RPMI7951 (cell line): ENCODE results near the gene PRKCA. TPM values are rescaled to one million over a fixed set of nuclear protein-coding genes. Genes with fewer than 3 reads are reported as not detected.
"Not testable (repeated sequence)": the region's sequence is repeated elsewhere in the genome, so short reads cannot be mapped to it uniquely, and the experiment has no call there.

Experiments used
- DNase-seq: peaks from one replicate; pipeline ENCODE4 v3.0.0-alpha.2; 2012; ENCODE audit warnings: low read depth
- total RNA-seq: library from RNA; depleted of rRNA; stranded (reverse); fragments of >200 nt; shearing (Covaris generic); gene quantifications from 2 replicates; pipeline ENCODE4 v1.2.3, GENCODE V29; 2014

PRKCA gene
- total RNA-seq, 1 experiment from 2014 or later: 11.9 TPM

DNA sequence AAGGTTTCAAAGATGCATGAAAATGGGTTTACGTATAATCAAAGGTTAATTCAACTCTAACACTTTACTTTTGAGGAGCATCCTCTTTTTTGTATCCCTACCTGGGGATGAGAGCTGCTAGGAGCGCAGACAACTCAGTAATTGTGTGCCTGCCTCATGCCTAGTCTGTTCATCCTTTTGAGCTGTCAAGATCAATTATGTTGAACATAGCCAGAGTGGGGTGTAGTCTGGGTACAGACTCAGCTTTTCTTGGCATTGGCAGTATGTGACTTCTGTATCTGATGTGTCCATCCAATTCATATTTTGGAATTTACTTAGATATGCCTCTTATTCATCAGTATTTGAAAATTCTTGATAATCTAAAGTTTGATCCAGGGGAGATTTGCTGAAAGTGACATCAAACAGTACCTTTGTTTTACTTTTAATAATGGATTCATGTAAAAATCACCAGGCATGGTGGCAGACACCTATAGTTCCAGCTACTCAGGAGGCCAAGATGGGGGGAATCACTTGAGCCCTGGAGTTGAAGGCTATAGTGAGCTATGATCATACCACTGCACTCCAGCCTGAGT, 24.1 kb downstream of the PRKCA start:
- no peak for DNase-seq

DNA sequence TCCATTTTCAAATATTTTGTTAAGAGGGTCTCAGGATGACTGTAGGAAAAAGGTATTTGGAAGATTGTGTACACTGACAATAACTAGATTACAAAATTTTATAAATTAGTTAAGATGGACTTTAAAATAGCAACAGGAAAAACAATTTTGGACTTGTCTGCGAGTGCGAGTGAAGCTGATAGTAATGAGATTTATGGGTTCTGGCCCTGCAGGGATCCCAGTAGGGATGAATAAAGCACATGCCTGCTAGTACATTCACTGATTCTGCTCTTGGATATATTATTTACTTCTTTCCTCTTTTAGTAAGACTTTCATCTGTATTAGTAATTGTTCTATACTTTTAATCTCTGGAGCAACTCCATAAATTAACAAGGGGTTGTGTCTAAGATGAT, 28.2 kb downstream of the PRKCA start:
- no peak for DNase-seq

DNA sequence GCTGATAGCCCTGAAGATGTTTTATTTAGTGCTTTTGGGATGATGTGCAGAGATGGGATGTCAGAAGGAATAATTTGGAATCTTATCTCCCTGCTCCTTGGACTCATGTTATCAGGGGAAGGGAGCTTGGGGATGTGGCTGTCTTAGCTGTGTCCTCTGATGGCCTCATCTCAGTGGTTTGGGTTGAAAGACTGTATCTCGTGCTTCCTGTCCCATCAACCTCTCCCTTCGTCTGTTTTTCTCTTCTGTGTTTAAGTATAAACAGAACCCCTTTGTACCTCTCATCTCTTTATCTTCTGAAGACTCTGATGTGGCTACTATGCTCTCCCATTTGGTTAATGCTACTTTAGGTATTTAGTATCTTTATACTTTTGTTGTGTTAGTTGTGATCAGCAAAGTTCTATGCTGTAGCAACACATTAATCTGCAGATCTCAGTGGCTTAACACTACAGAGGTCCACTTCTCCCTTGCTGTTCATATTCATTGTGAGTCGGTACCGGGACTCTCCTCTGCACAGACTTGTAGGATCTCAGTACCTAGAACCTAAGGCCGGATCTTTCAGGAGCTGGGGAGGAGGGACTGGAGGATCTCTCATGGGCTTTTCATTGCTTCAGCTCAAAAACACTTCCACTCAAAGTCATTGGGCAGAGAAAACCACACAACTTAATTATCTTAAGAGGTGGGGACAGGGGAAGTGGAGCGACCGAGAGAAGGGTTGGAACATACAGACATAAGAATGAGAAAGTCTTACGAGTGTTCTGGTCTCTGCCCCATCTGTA, 28.8 kb downstream of the PRKCA start:
- no peak for DNase-seq

DNA sequence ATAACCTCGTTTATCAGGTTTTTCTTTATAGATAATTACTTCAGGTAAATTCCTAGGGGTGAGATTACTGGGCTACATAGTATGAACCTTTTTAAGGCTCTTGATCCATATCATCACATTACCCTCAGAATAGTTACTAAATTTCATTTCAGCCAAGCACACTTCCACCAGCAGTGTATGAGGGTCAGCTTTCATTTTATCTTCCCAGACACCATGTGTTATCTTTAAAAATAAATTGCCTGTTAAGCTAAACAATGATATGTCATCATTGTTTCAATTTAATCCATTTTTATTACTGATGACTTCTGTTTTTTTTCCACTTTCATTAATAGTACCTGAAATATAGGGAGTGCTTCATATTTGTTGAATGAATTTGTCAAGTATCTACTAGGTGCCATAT, 33.4 kb downstream of the PRKCA start:
- DNase-seq: no peak

DNA sequence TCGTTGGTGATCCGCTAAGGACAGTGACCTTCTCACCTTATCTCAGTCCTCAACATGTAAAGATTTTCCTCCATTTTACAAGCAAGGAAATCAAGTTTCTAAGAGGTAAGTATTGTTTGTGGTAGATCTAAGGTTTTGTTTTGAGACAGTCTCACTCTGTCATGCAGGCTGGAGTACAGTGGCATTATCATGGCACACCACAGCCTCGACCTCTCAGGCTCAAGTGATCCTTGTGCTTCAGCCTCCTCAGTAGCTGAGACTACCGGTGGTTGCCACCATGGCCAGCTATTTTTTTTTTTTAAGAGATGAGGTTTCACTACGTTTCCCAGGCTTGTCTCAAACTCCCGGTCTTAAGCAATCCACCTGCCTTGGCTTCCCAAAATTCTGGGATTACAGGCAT, 34.9 kb downstream of the PRKCA start:
- no peak for DNase-seq

DNA sequence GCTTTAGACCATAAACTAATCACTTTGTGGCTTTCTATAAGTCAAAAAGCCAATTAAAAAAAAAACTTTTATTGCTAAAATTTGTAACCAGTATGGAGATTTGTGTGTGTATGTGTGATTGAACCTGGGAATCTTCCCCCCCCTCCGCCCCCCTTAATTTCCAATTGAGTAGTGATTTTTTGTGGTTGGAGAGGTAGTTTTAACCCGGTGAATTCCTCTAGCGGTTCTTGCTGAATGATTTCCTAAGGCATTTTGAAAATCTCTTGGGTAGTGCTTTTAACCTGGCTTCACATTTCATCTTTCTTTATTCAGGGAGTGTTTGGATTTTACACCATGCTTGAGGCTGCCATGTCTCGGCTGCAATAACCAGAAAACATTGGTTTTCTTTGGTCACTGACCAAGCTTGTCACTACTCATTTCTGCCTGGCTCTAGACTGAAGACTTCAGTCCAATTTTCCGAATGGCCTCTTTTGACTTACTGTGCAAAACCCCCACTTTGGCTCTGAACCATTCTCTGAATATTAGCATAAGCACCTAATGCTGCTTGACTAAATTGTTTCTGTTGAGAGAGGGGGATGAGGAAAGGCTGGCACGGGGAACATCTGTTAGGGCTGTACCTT, 35.6 kb downstream of the PRKCA start:
- DNase-seq: no peak

DNA sequence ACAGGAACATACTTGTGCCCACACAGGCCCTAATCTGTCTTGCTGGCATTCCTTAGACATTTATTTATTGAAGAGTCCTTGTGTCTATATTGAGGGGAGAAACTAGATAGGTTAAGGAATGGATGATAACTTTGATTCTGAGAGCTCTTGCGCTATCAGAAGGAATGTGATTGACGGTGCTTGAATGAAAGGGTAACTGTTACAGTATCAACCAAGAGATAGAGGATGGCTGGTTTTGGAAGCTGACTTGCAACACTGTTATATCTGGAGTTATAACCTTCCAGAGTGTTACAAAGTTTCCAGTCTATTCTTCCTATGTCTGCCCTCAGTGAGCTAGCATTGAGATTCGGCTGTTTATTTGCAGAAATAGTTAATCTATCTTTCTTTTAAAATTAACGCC, 36.5 kb downstream of the PRKCA start:
- no peak for DNase-seq

DNA sequence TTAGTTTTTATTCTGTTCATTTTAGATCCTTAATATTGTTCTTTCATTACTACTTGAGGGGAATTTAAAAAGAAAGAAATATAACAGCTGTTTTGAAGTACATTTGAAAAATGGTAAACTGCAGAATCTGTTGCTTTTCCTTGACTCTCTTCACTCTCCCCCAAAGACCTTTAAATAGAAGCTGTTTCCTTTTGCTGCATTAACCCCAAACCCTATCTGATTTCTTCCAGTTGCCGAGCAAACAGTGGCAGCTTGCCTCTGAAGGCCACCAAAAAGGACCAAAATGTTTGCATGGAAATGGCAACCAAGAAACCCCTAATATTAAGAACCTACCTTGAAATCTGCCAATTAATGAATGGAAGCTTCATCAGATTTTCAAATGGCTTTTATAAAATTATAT, 37.1 kb downstream of the PRKCA start:
- no peak for DNase-seq

DNA sequence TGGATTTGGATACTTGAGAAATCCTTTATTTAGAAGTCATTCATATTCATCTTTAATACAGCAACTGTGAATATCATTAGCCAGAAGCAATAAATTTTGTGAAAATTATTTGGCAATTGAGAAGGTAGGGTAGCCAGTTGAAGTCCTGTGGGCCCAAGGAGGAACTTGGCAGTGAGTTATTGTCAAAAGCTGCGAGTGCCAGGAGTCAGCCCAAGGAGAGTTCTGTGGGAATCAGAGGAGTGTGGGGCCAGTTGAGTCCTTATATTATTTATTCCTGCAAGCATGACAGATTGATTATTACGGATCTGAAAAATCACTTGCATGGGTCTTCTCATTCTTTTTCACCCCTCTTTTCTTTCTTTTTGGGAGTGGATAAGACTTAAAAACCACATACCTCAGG, 38.3 kb downstream of the PRKCA start:
- DNase-seq: no peak

DNA sequence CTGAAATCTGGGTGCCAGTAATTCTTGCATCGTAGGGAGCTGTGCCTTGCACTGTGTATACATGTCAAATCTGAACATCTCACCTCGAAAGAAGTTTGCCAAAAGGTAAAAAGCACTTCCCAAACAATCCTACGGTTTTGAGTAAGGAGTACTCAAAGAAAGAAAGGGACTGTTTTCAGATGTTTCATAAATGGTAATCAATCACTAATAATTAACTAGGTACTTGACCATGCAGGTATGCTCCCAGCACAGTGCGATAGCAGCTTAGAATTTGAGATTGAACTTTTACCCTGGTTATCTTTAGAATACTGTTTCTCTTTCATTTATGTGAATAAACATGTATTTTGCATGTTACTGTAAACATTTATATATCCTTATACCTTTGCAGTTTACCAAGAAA, 39.0 kb downstream of the PRKCA start:
- DNase-seq: no peak

DNA sequence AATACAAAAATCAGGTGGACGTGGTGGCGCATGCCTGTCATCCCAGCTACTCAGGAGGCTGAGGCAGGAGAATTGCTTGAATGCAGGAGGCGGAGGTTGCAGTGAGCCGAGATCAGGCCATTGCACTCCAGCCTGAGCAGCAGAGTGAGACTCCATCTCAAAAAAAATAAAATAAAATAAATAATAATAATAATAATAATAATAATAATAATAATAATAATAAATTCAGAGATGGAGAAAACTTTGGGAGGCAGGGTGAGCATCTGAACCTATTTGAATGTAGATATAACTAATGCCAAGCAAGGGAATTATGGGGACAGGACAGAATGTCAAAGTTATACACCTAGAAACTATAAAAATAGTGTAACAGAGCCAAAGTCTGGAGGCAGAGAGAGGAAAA, 39.9 kb downstream of the PRKCA start:
- DNase-seq: not testable (repeated sequence)

DNA sequence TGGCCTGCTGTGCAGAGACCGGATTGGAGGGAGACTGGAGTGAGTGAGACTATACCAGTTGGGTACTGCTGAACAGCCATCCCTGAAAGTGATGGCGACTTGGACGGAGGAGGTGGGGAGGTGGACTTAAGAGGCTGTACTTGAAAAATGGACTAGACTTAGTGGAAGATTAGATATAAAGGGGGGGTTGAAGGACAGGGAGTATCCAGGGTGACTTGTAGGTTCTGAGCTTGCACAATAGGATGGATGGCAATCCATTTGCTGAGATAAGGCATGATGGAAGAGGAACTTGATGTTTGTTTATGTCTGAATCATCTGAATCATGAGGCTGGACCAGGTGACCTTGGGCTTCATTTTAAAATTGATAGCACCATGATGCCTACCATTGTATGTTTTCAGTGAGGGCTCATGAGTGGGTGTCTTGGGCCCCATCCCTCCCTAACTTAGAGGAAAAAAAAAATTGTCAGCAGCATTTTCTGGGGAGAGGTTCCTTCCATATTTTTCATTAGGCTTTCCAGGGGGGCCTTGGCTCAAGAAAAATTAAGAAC, 41.2 kb downstream of the PRKCA start:
- DNase-seq: no peak

DNA sequence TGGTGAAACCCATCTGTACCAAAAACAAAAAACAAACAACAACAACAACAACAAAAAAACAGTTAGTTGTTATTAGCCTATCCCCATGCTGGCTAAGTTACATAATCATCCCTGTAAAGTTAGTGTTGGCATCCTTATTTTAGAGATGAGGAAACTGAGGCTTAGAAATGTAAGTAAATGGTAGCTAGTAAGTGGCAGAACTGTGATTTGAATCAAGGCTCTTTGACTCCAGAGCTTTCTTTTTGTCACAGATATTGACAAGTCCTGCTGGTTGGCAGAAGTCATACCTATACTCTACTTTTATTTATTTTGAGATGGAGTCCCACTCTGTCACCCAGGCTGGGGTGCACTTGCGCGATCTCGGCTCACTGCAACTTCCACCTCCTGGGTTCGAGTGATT, 42.1 kb downstream of the PRKCA start:
- no peak for DNase-seq

DNA sequence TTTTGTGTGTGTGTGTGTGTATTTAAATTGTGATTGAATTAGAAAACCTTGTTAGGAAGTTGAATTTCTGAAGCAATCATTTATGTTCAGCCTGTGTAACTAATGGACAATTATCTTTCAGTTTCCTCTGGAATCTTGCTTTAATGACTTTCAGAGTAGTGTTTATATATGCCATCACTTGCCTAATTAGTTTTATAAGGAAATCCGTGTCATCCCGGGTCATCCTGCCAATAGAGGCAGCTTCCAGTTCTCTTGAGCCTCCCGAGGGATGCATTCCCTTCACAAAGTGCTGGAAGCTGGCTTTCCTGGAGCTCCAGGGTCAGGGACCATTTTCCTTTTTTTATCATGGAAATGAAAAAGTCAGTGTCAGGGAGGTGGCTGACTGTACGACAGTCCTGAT, 42.9 kb downstream of the PRKCA start:
- no peak for DNase-seq

DNA sequence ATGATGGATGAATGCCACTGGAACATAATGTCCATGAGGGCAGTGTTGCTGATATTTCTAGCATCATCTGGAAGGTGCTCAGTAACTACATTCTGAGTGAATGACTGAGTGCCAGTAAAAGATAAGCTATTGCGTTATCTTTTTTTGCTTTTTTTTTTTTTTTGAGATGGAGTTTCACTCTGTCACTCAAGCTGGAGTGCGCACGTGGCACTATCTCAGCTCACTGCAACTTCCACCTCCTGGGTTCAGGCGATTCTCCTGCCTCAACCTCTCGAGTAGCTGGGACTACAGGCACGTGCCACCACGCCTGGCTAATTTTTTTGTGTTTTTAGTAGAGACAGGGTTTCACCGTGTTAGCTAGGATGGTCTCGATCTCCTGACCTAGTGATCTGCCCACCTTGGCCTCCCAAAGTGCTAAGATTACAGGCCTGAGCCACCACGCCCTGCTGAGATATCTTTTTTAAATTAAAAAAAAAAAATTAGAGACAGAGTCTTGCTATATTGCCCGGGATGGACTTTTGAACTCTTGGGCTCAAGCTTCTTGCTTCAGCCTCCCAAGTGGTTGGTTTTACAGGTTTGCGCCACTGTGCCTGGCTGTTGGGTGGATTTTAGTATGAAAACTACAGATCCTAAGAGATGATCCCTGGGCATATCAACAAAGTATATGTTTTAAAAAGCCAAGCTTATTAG, 43.7 kb downstream of the PRKCA start:
- not testable (repeated sequence) for DNase-seq

DNA sequence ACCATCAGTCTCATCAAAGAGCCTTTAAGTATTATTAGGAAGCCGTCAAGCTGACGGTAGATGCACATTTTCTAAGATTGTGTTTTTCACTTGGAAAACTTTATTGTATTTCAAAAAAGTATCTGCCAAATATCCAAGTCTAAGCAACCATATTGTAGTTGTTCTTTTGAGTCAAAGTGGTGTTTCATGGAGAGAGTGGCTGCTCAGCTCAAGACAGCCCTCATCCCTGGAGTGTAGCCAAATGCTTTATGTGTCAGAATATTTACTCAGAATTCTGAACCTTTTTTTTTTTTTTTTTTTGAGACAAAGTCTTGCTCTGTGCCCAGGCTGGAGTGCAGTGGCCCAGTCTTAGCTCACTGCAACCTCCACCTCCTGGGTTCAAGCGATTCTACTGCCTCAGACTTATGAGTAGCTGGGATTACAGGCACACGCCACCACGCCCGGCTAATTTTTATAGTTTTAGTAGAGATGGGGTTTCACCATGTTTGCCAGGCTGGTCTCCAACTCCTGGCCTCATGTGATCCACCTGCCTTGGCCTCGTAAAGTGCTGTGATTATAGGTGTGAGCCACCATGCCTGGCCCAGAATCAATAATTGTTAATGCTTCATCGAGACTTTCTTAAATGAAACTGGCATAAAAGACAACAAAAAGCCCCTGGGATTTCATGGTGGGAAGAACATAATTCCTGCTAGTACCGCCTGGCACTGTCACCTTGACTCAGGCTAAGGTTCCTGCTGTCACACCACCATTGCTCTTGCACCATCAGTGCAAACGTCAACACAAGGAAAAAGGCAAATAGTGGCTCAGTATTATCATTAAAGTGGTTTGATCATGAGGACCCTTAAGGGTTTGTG, 45.5 kb downstream of the PRKCA start:
- peak; percentile 35 for DNase-seq

DNA sequence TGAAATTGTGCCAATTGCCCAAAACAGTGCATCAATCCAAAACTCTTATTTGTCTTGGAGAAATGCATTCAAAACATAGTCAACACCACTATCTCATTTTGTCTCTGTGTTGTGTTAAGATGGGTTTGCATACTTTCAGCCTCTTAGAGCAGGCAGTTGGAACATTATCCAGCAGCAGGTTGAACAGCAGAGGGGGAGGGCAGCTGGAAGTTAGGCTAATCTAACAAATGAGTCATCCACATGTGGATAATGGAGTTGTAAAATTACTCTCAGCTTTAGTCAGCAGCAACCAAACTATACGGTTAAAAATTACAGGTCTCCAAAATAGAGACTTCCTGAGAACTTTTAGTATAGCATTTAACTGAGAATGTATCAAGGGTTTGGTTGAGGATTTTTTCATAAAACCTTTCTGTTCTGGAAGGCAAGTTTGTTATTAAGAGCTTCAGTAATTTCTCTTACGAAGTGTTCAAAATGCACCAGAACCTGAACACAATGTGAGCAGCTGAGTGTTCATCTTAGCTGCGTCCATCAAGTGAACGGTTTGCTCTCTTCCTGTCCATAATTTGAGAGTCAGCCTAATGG, 46.3 kb downstream of the PRKCA start:
- peak; percentile 74 for DNase-seq

DNA sequence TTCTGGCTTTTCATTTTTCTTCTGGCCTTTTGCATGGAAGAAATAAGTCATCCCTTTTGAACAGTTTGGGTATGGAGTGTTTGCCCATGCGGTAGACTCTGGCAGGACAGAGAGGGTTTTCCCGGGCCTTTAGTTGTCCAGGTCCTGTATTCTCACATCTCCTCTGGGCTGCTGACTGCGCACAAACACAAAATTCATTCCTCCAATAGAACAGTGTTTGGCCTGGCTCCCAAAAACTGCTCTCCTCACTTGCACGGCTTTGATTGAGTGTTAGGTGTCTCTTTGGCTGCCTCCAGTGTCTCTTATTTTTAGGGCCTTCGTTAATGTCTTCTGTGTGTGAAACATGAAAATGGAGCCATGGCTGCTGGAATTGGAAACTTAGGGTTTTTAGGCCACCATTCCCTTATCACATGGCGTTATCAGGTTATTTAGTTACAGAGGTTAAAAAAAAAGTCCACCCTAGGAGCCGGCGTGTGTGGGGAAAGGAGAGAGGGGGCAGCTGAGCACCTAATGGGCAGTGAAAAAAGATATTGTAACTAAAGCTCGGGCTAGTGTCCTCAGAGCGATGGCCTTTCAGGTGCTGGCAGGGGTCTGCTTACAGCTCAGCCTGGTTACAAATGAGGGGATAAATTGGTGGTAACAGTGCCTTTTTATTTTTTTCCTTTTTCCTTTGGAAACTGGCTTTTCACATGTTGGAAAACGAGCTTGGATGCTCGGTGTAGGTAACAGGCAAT, 47.3 kb downstream of the PRKCA start:
- DNase-seq: no peak

DNA sequence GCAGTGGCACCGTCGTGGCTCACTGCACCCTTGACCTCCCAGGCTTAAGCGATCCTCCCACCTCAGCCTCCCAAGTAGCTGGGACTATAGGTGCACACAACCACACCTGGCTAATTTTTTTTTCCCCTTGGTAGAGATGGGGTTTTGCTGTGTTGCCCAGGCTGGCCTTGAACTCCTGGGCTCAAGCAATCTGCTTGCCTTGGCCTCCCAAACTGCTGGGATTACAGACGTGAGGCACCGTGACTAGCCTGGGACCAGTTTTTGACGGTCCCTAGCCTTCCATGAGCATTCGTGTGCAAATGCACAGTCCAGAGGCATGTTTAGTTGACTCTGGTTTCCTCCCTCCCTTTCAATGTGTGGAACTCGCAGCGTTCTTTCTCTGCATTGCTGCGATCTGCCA, 48.2 kb downstream of the PRKCA start:
- not testable (repeated sequence) for DNase-seq

DNA sequence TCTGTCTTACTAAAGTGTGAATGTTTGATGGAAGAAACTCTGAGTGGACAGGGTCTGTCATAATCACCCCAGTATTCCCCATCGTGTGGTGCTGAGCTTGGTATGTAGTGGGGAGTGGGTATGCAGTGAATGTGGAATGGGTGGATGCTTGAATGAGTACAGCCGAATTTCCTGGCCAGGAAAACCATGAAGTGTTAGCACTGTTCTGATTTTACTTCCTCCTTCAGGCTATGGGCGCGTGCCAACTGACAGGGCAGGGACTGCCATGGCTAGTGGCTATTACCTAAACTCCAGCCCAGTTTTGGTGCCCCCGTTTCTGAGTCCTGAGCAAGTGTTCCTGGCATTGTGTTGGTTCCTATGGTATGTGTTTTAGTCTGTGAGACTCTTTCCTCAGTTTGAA, 48.6 kb downstream of the PRKCA start:
- no peak for DNase-seq
